PC-3 (cell line): ENCODE results near the gene ZNF407. TPM values are rescaled to one million over a fixed set of nuclear protein-coding genes. Genes with fewer than 3 reads are reported as not detected.

Experiments
- ATAC-seq: fragments of 200-7000 bp; cut with Tn5 transposase; 2 replicates; pipeline ENCODE4 v1.9.1; 2020; ENCODE audit warnings: mild to moderate bottlenecking, moderate library complexity
- BruUV-seq: library from RNA; stranded (reverse); fragments of 400-500 nt; replicated peaks from 2 replicates; lab custom pipeline; 2021; lab: Mats Ljungman, UMichigan
- CTCF ChIA-PET: fragments of 300-600 bp; sonication (Branson Sonifier 250); formaldehyde crosslinking; loops from one replicate; lab custom pipeline; 2022; ENCODE audit warnings: antibody characterized with exemption; lab: Charles Lee
- POLR2A ChIA-PET: fragments of 300-600 bp; sonication (Branson Sonifier 250); formaldehyde crosslinking; loops from one replicate; lab custom pipeline; 2022; ENCODE audit warnings: antibody characterized with exemption; ENCODE audit not compliant: unreplicated experiment; lab: Charles Lee
- DNase-seq: peaks from one replicate; pipeline ENCODE4 v3.0.0-alpha.2; 2015
- H2AFZ ChIP-seq: fragments of 300-600 bp; sonication (generic); 2 replicates; pipeline ENCODE4 v1.6.0; 2016; ENCODE audit warnings: antibody characterized with exemption, low read length
- H3F3A ChIP-seq: fragments of 300-600 bp; sonication (generic); one replicate; pipeline ENCODE4 v1.6.0; 2017; ENCODE audit warnings: antibody characterized with exemption, low read length, control low read depth, mild to moderate bottlenecking; ENCODE audit not compliant: unreplicated experiment
- H3K27ac ChIP-seq: fragments of 300-600 bp; sonication (generic); 2 replicates; pipeline ENCODE4 v1.5.1; 2016; ENCODE audit warnings: mild to moderate bottlenecking, low read length
- H3K27me3 ChIP-seq: fragments of 300-600 bp; sonication (generic); 2 replicates; pipeline ENCODE4 v1.6.1; 2016; ENCODE audit warnings: low read length, mixed read lengths
- H3K36me3 ChIP-seq: fragments of 300-600 bp; sonication (generic); 2 replicates; pipeline ENCODE4 v1.6.1; 2016; ENCODE audit warnings: low read depth, mixed run types, low read length, mixed read lengths
- H3K4me1 ChIP-seq: fragments of 300-600 bp; sonication (generic); 2 replicates; pipeline ENCODE4 v1.5.1; 2016; ENCODE audit warnings: low read length; ENCODE audit not compliant: insufficient read depth
- H3K4me2 ChIP-seq: fragments of 300-600 bp; sonication (generic); 2 replicates; pipeline ENCODE4 v1.6.0; 2016; ENCODE audit warnings: low read length
- H3K4me3 ChIP-seq: fragments of 300-600 bp; sonication (generic); 2 replicates; pipeline ENCODE4 v1.5.1; 2016; ENCODE audit warnings: mild to moderate bottlenecking, low read length, mixed read lengths
- H3K79me2 ChIP-seq: fragments of 300-600 bp; sonication (generic); 2 replicates; pipeline ENCODE4 v1.6.1; 2017; ENCODE audit warnings: low read length, mixed read lengths
- H3K9ac ChIP-seq: fragments of 300-600 bp; sonication (generic); 2 replicates; pipeline ENCODE4 v1.6.0; 2016; ENCODE audit warnings: mild to moderate bottlenecking, low read length
- H3K9me2 ChIP-seq: fragments of 300-600 bp; sonication (generic); replicated peaks from 2 replicates; pipeline ENCODE4 v1.6.1; 2016; ENCODE audit warnings: mixed run types, low read length, mixed read lengths
- H3K9me3 ChIP-seq: fragments of 300-600 bp; sonication (generic); 2 replicates; pipeline ENCODE4 v1.6.1; 2016; ENCODE audit warnings: low read length, mixed read lengths
- H4K20me1 ChIP-seq: fragments of 300-600 bp; sonication (generic); 2 replicates; pipeline ENCODE4 v1.6.1; 2016; ENCODE audit warnings: low read length, mixed read lengths
- CTCF ChIP-seq: fragments of 300-600 bp; sonication (generic); conservative IDR thresholded peaks from 2 replicates; pipeline ENCODE4 v1.5.1; 2017; ENCODE audit warnings: antibody characterized with exemption, low read depth, mild to moderate bottlenecking, low read length
- EZH2 ChIP-seq: fragments of 300-600 bp; sonication (generic); IDR thresholded peaks from one replicate; pipeline ENCODE4 v1.6.1; 2017; ENCODE audit warnings: antibody characterized with exemption, mild to moderate bottlenecking, low read length; ENCODE audit not compliant: unreplicated experiment
- EZH2phosphoT487 ChIP-seq: fragments of 300-600 bp; sonication (generic); IDR thresholded peaks from 2 replicates; pipeline ENCODE4 v1.6.1; 2018; ENCODE audit warnings: mild to moderate bottlenecking, antibody characterized with exemption, low read length, borderline replicate concordance
- intact Hi-C: fragments of 100-400 bp; cut with micrococcal nuclease; formaldehyde crosslinking; loops from 2 replicates; pipeline ENCODE4 v1.9.0; 2023
- total RNA-seq: library from RNA; depleted of rRNA; stranded (reverse); fragments of >200 nt; gene quantifications from 2 replicates; pipeline ENCODE4 v1.2.3, GENCODE V29; 2014

Gene ZNF407
- total RNA-seq, 1 experiment from 2014 or later: 9.3 TPM

GRCh38 chr18:74699455-74699854 lies 101.8 kb downstream of the ZNF407 start:
- no peaks in the 10 kb centered on the region for H3K9me3 ChIP-seq
- CTCF ChIA-PET: no interaction called here
- H3F3A ChIP-seq: no peaks in the 10 kb centered on the region
- intact Hi-C loops: no loop called here
- H3K36me3 ChIP-seq: no peaks in the 10 kb centered on the region
- H3K4me3 ChIP-seq: no peak overlapping the region
- H3K4me1 ChIP-seq: 0 out of 2 replicates have a peak, but pooled peaks cover 10% of the 10 kb centered on the region
- H3K27ac ChIP-seq: no peak overlapping the region
- H3K27me3 ChIP-seq: no peaks in the 10 kb centered on the region
- H3K4me2 ChIP-seq: no peak overlapping the region
- TF ChIP-seq CTCF (no peak), EZH2phosphoT487 (no peak), EZH2 (no peak)
- no peaks in the 10 kb centered on the region for H4K20me1 ChIP-seq
- no TSS peak for BruUV-seq
- no peak overlapping the region for H3K9ac ChIP-seq
- H2AFZ ChIP-seq: no peak overlapping the region
- ATAC-seq: no peak
- POLR2A ChIA-PET: no interaction called here
- H3K9me2 ChIP-seq: no peaks in the 10 kb centered on the region
- DNase-seq: no peak
- no peaks in the 10 kb centered on the region for H3K79me2 ChIP-seq

- H3K4me1 ChIP-seq: 0 out of 2 replicates have a peak, but pooled peaks cover 10% of the 10 kb centered on the region
- no peaks in the 10 kb centered on the region for H3K36me3 ChIP-seq
- intact Hi-C loops: no loop called here
- H3K79me2 ChIP-seq: no peaks in the 10 kb centered on the region
- ATAC-seq (no peak), DNase-seq (no peak)
- no peaks in the 10 kb centered on the region for H3F3A ChIP-seq
- no peak overlapping the region for H3K27ac ChIP-seq
- H2AFZ ChIP-seq: no peak overlapping the region
- no peak overlapping the region for H3K9ac ChIP-seq
- no peak overlapping the region for H3K4me2 ChIP-seq
- no peaks in the 10 kb centered on the region for H4K20me1 ChIP-seq
- H3K4me3 ChIP-seq: no peak overlapping the region
- BruUV-seq: no TSS peak
- CTCF ChIA-PET: no interaction called here
- TF ChIP-seq EZH2phosphoT487 (no peak), EZH2 (no peak), CTCF (no peak)
- H3K27me3 ChIP-seq: no peaks in the 10 kb centered on the region
- no peaks in the 10 kb centered on the region for H3K9me3 ChIP-seq
- H3K9me2 ChIP-seq: no peaks in the 10 kb centered on the region
- POLR2A ChIA-PET: no interaction called here
Measured at GRCh38 chr18:74702950-74703349, 105.3 kb downstream of the ZNF407 start.

GRCh38 chr18:74708169-74708568 lies 110.5 kb downstream of the ZNF407 start:
- ChIA-PET POLR2A (no interaction called here), CTCF (no interaction called here)
- DNase-seq (no peak), ATAC-seq (no peak)
- Histone ChIP-seq H3K9me3 (no peaks in the 10 kb centered on the region), H4K20me1 (no peaks in the 10 kb centered on the region), H3F3A (no peaks in the 10 kb centered on the region), H3K36me3 (no peaks in the 10 kb centered on the region), H3K27me3 (no peaks in the 10 kb centered on the region), H2AFZ (no peak overlapping the region), H3K4me3 (no peak overlapping the region), H3K4me2 (no peak overlapping the region), H3K4me1 (no peaks in the 10 kb centered on the region), H3K9me2 (no peaks in the 10 kb centered on the region), H3K27ac (no peak overlapping the region), H3K9ac (no peak overlapping the region), H3K79me2 (no peaks in the 10 kb centered on the region)
- BruUV-seq: no TSS peak
- intact Hi-C loops: no loop called here
- no peak for TF ChIP-seq EZH2phosphoT487
